Measurements from ENCODE around the gene CAPN8.

GRCh38 chr1:223639331-223639749, 26.2 kb downstream of the CAPN8 start:
- TF ChIP-seq POLR2AphosphoS5 (IDR thresholded peaks at IDR 0.05; ENCODE audit: low read depth, low read length) (no peak), POLR2A (IDR thresholded peaks at IDR 0.05; ENCODE audit: low read depth, low read length) (no peak)
